ENCODE measurements around the gene NEK6. TPM values are rescaled to one million over a fixed set of nuclear protein-coding genes. Genes with fewer than 3 reads are reported as not detected.

The NEK6 gene
- total RNA-seq, 2 experiments from 2014 or later: 0.89 to 1.7 TPM

DNA sequence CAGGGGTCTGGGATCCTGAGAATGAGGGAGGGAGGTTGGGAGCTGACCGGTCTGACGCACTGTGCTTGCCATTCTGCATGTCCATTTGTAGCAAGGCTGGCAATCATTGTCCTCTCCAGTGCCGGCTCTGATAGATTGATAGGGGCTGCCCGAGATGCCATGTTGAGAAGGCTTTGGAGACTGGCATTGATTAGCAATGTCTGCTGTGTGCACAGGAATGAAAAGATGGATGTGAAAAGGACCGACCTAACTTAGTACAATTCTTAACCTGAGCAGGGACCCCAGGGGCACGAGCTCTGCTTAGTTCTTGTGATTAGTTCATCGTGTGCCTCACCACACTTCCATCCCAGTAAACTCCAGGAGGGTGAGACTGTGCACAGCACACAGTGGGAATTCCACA, 17.0 kb downstream of the NEK6 start:
- no peak overlapping the region for H3K27ac ChIP-seq (ENCODE audit: low read depth in 1 of 2, low read length in 2 of 2)
- Mint-ChIP-seq H3K4me3 (no peak overlapping the region), H3K27ac (no peak overlapping the region), H3K27me3 (no peaks in the 10 kb centered on the region), H3K36me3 (ENCODE audit: low read depth) (no peaks in the 10 kb centered on the region), H3K9me3 (no peaks in the 10 kb centered on the region), H3K4me1 (ENCODE audit: low read depth) (no peaks in the 10 kb centered on the region)
- H3K27me3 ChIP-seq (ENCODE audit: control insufficient read depth in 1 of 2, insufficient read depth in 2 of 2, low read length in 2 of 2): no peaks in the 10 kb centered on the region
- ChIA-PET POLR2A (no interaction called here), CTCF (no interaction called here)
- H3K4me1 ChIP-seq (ENCODE audit: insufficient read depth, low read length): peaks cover 5% of the 10 kb centered on the region
- no peaks in the 10 kb centered on the region for H3K9me3 ChIP-seq (ENCODE audit: control insufficient read depth in 1 of 2, insufficient read depth in 1 of 2, low read length in 2 of 2)
- no peak for ATAC-seq (ENCODE audit: poor library complexity)
- no peaks in the 10 kb centered on the region for H3K36me3 ChIP-seq (ENCODE audit: insufficient read depth, low read length)
- TF ChIP-seq, protein P1, sequence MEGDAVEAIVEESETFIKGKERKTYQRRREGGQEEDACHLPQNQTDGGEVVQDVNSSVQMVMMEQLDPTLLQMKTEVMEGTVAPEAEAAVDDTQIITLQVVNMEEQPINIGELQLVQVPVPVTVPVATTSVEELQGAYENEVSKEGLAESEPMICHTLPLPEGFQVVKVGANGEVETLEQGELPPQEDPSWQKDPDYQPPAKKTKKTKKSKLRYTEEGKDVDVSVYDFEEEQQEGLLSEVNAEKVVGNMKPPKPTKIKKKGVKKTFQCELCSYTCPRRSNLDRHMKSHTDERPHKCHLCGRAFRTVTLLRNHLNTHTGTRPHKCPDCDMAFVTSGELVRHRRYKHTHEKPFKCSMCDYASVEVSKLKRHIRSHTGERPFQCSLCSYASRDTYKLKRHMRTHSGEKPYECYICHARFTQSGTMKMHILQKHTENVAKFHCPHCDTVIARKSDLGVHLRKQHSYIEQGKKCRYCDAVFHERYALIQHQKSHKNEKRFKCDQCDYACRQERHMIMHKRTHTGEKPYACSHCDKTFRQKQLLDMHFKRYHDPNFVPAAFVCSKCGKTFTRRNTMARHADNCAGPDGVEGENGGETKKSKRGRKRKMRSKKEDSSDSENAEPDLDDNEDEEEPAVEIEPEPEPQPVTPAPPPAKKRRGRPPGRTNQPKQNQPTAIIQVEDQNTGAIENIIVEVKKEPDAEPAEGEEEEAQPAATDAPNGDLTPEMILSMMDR (IDR thresholded peaks at IDR 0.05): no peak
- no peak overlapping the region for H3K4me3 ChIP-seq (ENCODE audit: low read length)
- DNase-seq: no peak
- intact Hi-C loops (cut with DNase I, micrococcal nuclease): no loop called here

DNA sequence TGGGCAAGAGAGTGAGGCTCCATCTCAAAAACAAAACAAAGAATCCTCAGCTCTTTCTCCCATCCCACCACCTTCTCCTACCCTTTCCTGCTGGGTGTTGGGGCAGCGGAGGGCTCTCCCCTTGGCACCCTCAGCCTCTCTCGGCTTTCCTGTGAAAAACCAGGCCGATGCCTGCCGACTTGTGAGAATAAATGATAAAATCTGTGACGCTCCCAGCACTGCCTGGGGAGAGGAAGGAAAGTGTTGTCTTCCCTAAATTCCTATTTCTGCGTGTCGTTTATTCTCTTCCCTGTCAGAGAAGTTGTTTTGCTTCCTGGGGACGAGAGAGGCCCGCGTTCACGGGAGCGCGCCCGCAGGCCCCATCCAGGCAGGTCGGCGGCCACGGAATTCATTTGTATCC, 19.7 kb downstream of the NEK6 start:
- Histone ChIP-seq H3K4me3 (ENCODE audit: low read length) (no peak overlapping the region), H3K27ac (ENCODE audit: low read depth in 1 of 2, low read length in 2 of 2) (no peak overlapping the region), H3K9me3 (ENCODE audit: control insufficient read depth in 1 of 2, insufficient read depth in 1 of 2, low read length in 2 of 2) (no peaks in the 10 kb centered on the region), H3K36me3 (ENCODE audit: insufficient read depth, low read length) (no peaks in the 10 kb centered on the region), H3K27me3 (ENCODE audit: control insufficient read depth in 1 of 2, insufficient read depth in 2 of 2, low read length in 2 of 2) (no peaks in the 10 kb centered on the region), H3K4me1 (ENCODE audit: insufficient read depth, low read length) (peaks cover 5% of the 10 kb centered on the region)
- no peak overlapping the region for H3K4me3 Mint-ChIP-seq
- no peak for DNase-seq
- ATAC-seq (ENCODE audit: poor library complexity): no peak
- H3K27me3 Mint-ChIP-seq: no peaks in the 10 kb centered on the region
- intact Hi-C loops (cut with DNase I, micrococcal nuclease): no loop called here
- ChIA-PET CTCF (no interaction called here), POLR2A (no interaction called here)
- no peaks in the 10 kb centered on the region for H3K36me3 Mint-ChIP-seq (ENCODE audit: low read depth)
- H3K9me3 Mint-ChIP-seq: no peaks in the 10 kb centered on the region
- H3K4me1 Mint-ChIP-seq (ENCODE audit: low read depth): no peaks in the 10 kb centered on the region
- TF ChIP-seq, protein P1 (IDR thresholded peaks at IDR 0.05): no peak
- H3K27ac Mint-ChIP-seq: no peak overlapping the region

DNA sequence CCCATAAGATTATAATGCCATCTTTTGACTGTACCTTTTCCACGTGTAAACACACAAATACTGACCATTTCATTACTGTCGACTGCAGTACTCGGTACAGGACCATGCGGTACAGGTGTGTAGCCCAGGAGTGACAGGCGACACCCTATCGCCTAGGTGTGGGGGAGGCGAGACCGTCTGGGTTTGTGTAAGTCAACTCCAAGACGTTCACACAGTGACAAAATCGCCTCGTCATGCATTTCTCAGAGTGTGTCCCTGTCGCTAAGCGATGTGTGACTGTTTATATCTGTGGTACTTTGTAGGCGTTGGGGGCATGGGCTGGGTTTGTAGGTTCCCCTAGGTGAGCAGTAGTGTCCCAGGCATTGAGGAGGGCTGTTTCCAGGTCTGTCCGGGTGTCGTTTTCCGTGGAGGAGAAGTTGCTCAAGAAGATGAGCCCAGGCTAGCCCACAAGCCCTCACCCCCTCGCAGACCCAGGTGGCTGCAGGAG, 20.3 kb downstream of the NEK6 start:
- Histone ChIP-seq H3K4me3 (ENCODE audit: low read length) (no peak overlapping the region), H3K27me3 (ENCODE audit: control insufficient read depth in 1 of 2, insufficient read depth in 2 of 2, low read length in 2 of 2) (no peaks in the 10 kb centered on the region), H3K9me3 (ENCODE audit: control insufficient read depth in 1 of 2, insufficient read depth in 1 of 2, low read length in 2 of 2) (no peaks in the 10 kb centered on the region), H3K36me3 (ENCODE audit: insufficient read depth, low read length) (no peaks in the 10 kb centered on the region), H3K27ac (ENCODE audit: low read depth in 1 of 2, low read length in 2 of 2) (no peak overlapping the region), H3K4me1 (ENCODE audit: insufficient read depth, low read length) (peaks cover 5% of the 10 kb centered on the region)
- no peak overlapping the region for H3K4me3 Mint-ChIP-seq
- TF ChIP-seq, protein P1 (IDR thresholded peaks at IDR 0.05): no peak
- DNase-seq (no peak), ATAC-seq (ENCODE audit: poor library complexity) (no peak)
- no peak overlapping the region for H3K27ac Mint-ChIP-seq
- CTCF ChIA-PET: no interaction called here
- no peaks in the 10 kb centered on the region for H3K9me3 Mint-ChIP-seq
- H3K36me3 Mint-ChIP-seq (ENCODE audit: low read depth): no peaks in the 10 kb centered on the region
- H3K27me3 Mint-ChIP-seq: no peaks in the 10 kb centered on the region
- intact Hi-C loops (cut with DNase I, micrococcal nuclease): no loop called here
- no peaks in the 10 kb centered on the region for H3K4me1 Mint-ChIP-seq (ENCODE audit: low read depth)
- POLR2A ChIA-PET: no interaction called here
